Esophagus muscularis mucosa (tissue), 3 donors: ENCODE measurements around the gene DHX16.

Source experiments
- CTCF ChIP-seq, 3 experiments: fragments of 200-600 bp in 2 of 3; fragments of 450-650 bp in 1 of 3; sonication (generic) in 2 of 3; IDR thresholded peaks; one replicate each; pipeline ENCODE4 v1.5.1; 2017 to 2019; ENCODE audit warnings: antibody characterized with exemption in 3 of 3, mild to moderate bottlenecking in 2 of 3, moderate library complexity in 1 of 3
- POLR2AphosphoS5 ChIP-seq, 2 donors: sonication (generic); formaldehyde crosslinking; IDR thresholded peaks; one replicate each; pipeline ENCODE4 v1.6.1; 2017; ENCODE audit warnings: antibody characterized with exemption in 2 of 2

- TF ChIP-seq POLR2AphosphoS5 (IDR thresholded peaks at IDR 0.05) (no peak), CTCF (IDR thresholded peaks at IDR 0.05) (no peak)
Observed at GRCh38 chr6:30691208-30691847, 18.5 kb upstream of the DHX16 start.
